ENCODE data around the gene SNX22. TPM values are rescaled to one million over a fixed set of nuclear protein-coding genes. Genes with fewer than 3 reads are reported as not detected.
A peak's percentile ranks its signal among the peaks of the same experiment; 100 is the strongest.

SNX22 gene
- total and polyA plus RNA-seq, 9 of the 15 experiments (the other 6 are each of a cell fraction or from before 2014, with no cell fraction given): 0.91 to 3.0 (median 2.0) TPM

- TF ChIP-seq, protein P1, sequence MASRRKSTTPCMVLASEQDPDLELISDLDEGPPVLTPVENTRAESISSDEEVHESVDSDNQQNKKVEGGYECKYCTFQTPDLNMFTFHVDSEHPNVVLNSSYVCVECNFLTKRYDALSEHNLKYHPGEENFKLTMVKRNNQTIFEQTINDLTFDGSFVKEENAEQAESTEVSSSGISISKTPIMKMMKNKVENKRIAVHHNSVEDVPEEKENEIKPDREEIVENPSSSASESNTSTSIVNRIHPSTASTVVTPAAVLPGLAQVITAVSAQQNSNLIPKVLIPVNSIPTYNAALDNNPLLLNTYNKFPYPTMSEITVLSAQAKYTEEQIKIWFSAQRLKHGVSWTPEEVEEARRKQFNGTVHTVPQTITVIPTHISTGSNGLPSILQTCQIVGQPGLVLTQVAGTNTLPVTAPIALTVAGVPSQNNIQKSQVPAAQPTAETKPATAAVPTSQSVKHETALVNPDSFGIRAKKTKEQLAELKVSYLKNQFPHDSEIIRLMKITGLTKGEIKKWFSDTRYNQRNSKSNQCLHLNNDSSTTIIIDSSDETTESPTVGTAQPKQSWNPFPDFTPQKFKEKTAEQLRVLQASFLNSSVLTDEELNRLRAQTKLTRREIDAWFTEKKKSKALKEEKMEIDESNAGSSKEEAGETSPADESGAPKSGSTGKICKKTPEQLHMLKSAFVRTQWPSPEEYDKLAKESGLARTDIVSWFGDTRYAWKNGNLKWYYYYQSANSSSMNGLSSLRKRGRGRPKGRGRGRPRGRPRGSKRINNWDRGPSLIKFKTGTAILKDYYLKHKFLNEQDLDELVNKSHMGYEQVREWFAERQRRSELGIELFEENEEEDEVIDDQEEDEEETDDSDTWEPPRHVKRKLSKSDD (conservative IDR thresholded peaks at IDR 0.05; ENCODE audit: low read length): no peak
These were observed 21.4 kb upstream of the SNX22 start (continued) for GRCh38 chr15:64130159-64130558.

GRCh38 chr15:64131547-64131946, 20.0 kb upstream of the SNX22 start:
- WGBS (ENCODE audit: insufficient coverage, low coverage, missing lambda C conversion rate): 94% methylated on average over 7 of the region's 7 CpGs
- Histone ChIP-seq H3K27ac (ENCODE audit: extremely low read depth, low read depth, low read length) (no peak overlapping the region), H4K20me1 (replicated peaks; ENCODE audit: control insufficient read depth, insufficient read depth, low read length) (no peaks in the 10 kb centered on the region; the same call in 1 of the 2 replicates), H3K4me2 (ENCODE audit: insufficient read depth, low read length) (no peak overlapping the region), H3K9me1 (ENCODE audit: control insufficient read depth, insufficient read depth, low read length) (no peaks in the 10 kb centered on the region), H3K9ac (ENCODE audit: insufficient read depth in 1 of 2, low read depth in 2 of 2, low read length in 2 of 2) (no peak overlapping the region), H3K36me3 (ENCODE audit: control insufficient read depth, insufficient read depth, low read length) (peaks cover 90% of the 10 kb centered on the region), H3K27me3 (ENCODE audit: control insufficient read depth in 2 of 2, insufficient read depth in 2 of 2, low read length in 2 of 2) (no peaks in the 10 kb centered on the region), H2AFZ (ENCODE audit: low read depth, low read length) (no peak overlapping the region), H3K4me1 (replicated peaks in 1 of 2; ENCODE audit: control insufficient read depth in 2 of 2, insufficient read depth in 2 of 2, low read length in 2 of 2) (peaks cover 0 to 4% of the 10 kb centered on the region in 2 experiments; a peak in 1 of 5 replicates), H3K9me3 (replicated peaks; ENCODE audit: control insufficient read depth, insufficient read depth, low read depth, low read length) (no peaks in the 10 kb centered on the region), H3K79me2 (ENCODE audit: control insufficient read depth, insufficient read depth, low read length) (no peaks in the 10 kb centered on the region), H3K4me3 (no peak overlapping the region)
- CTCF ChIA-PET (ENCODE audit: low intra/inter-chr PET ratio): no interaction called here
- FAIRE-seq: peak; percentile 48
- in situ Hi-C loops (cut with MboI): no loop called here
- no peak for DNase-seq (ENCODE audit: extremely low read depth in 1 of 4, low spot score in 3 of 4)
- POLR2A ChIA-PET: interaction anchor here (0.7 to 5.9 kb wide), 5 partner anchors 8 to 564 kb away, joined by 3 to 34 read pairs (median 4); no protein-coding TSS in a partner anchor
- BruUV-seq (replicated peaks): no TSS peak
- intact Hi-C loops (cut with micrococcal nuclease): no loop called here
- no peak for ATAC-seq
- TF ChIP-seq SREBF1 (IDR thresholded peaks at IDR 0.05; ENCODE audit: borderline replicate concordance, low read depth, low read length) (no peak), ZBED1 (IDR thresholded peaks at IDR 0.05) (no peak), POLR3A (IDR thresholded peaks at IDR 0.05; ENCODE audit: borderline replicate concordance, extremely low read depth, insufficient read depth, insufficient read length) (no peak), NBN (IDR thresholded peaks at IDR 0.05; ENCODE audit: low read depth) (no peak), KAT7 (CRISPR knock-in tag; IDR thresholded peaks at IDR 0.05; ENCODE audit: borderline replicate concordance) (no peak), ZFP30 (CRISPR knock-in tag; IDR thresholded peaks at IDR 0.05; ENCODE audit: borderline replicate concordance) (no peak), ZFPM2 (CRISPR knock-in tag; IDR thresholded peaks at IDR 0.05) (no peak), CREB3 (tag; conservative IDR thresholded peaks at IDR 0.05; ENCODE audit: low read depth) (no peak), MAFG (tag; conservative IDR thresholded peaks at IDR 0.05) (no peak), ZBTB1 (CRISPR knock-in tag; IDR thresholded peaks at IDR 0.05; ENCODE audit: borderline replicate concordance, low read depth) (no peak), NR2C1 (IDR thresholded peaks at IDR 0.05) (no peak), NR2C1 (tag; IDR thresholded peaks at IDR 0.05) (no peak), RAD21 (CRISPR knock-in tag; conservative IDR thresholded peaks at IDR 0.05 in 1 of 2, IDR thresholded peaks at IDR 0.05 in 1 of 2) (no peak), ATF2 (CRISPR knock-in tag; IDR thresholded peaks at IDR 0.05) (no peak), ZNF644 (tag; IDR thresholded peaks at IDR 0.05; ENCODE audit: low read depth) (no peak)
- TF ChIP-seq, protein P2, sequence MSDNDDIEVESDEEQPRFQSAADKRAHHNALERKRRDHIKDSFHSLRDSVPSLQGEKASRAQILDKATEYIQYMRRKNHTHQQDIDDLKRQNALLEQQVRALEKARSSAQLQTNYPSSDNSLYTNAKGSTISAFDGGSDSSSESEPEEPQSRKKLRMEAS (CRISPR knock-in tag; IDR thresholded peaks at IDR 0.05): no peak

Measured in K562 (cell line).